BLaER1 treated with 17β-estradiol and CSF1 and Interleukin-3, amounts not matched to agents 10 nM and 100 nM (cell line): ENCODE results near the gene SHE.

ENCODE experiments used
- H3K27ac ChIP-seq, 11 experiments: shearing (Covaris generic); formaldehyde crosslinking; 2 replicates each; pipeline ENCODE4 v1.8.1; 2022
- H3K27me3 ChIP-seq, 11 experiments: shearing (Covaris generic); formaldehyde crosslinking; 2 replicates each; pipeline ENCODE4 v1.8.1; 2022
- H3K36me3 ChIP-seq, 11 experiments: shearing (Covaris generic); formaldehyde crosslinking; 2 replicates each; pipeline ENCODE4 v1.8.1; 2022
- H3K4me1 ChIP-seq, 10 experiments: shearing (Covaris generic); formaldehyde crosslinking; 2 replicates each; pipeline ENCODE4 v1.8.1; 2022
- H3K4me2 ChIP-seq, 11 experiments: shearing (Covaris generic); formaldehyde crosslinking; 2 replicates each; pipeline ENCODE4 v1.8.1; 2022
- H3K4me3 ChIP-seq, 10 experiments: shearing (Covaris generic); formaldehyde crosslinking; 2 replicates each; pipeline ENCODE4 v1.8.1; 2022
- H3K9ac ChIP-seq, 11 experiments: shearing (Covaris generic); formaldehyde crosslinking; 2 replicates each; pipeline ENCODE4 v1.8.1; 2022
- H3K9me3 ChIP-seq, 11 experiments: shearing (Covaris generic); formaldehyde crosslinking; replicated peaks in 1 of 11; 2 replicates each; pipeline ENCODE4 v1.8.1; 2022
- H4K20me1 ChIP-seq, 11 experiments: shearing (Covaris generic); formaldehyde crosslinking; 2 replicates each; pipeline ENCODE4 v1.8.1; 2022
- Cebpa-rat ChIP-seq, 11 experiments: shearing (Covaris generic); IDR thresholded peaks; 2 replicates each; pipeline ENCODE4 v1.8.1; 2022

Gene SHE

GRCh38 chr1:154445040-154445472 lies 57.2 kb downstream of the SHE start:
- Histone ChIP-seq H3K27ac (no peak overlapping the region), H3K36me3 (peaks cover 0 to 99% (median 97%) of the 10 kb centered on the region in 11 experiments; a peak in 19 of 22 replicates), H4K20me1 (peaks cover 0 to 98% (median 89%) of the 10 kb centered on the region in 11 experiments; a peak in 20 of 22 replicates), H3K9me3 (no peaks in the 10 kb centered on the region), H3K4me2 (peak overlapping the region in 8 of 11 experiments; percentile 21 to 56 (median 31); a peak in 9 of 22 replicates), H3K27me3 (no peaks in the 10 kb centered on the region; a peak in 2 of 22 replicates), H3K4me3 (no peak overlapping the region), H3K9ac (peak overlapping the region in 2 of 11 experiments; percentile 10 to 14; a peak in 2 of 22 replicates), H3K4me1 (peaks cover 24 to 76% (median 54%) of the 10 kb centered on the region in 10 experiments)
- TF ChIP-seq Cebpa-rat (IDR thresholded peaks at IDR 0.05) = no peak

GRCh38 chr1:154443274-154444013 lies 58.8 kb downstream of the SHE start:
- no peaks in the 10 kb centered on the region for H3K9me3 ChIP-seq
- H3K4me1 ChIP-seq = peaks cover 23 to 88% (median 60%) of the 10 kb centered on the region in 10 experiments
- H3K36me3 ChIP-seq = peaks cover 0 to 99% (median 97%) of the 10 kb centered on the region in 11 experiments; a peak in 19 of 22 replicates
- H3K9ac ChIP-seq = no peak overlapping the region
- no peak overlapping the region for H3K27ac ChIP-seq
- no peak overlapping the region for H3K4me3 ChIP-seq
- no peaks in the 10 kb centered on the region; a peak in 2 of 22 replicates for H3K27me3 ChIP-seq
- peaks cover 0 to 98% (median 95%) of the 10 kb centered on the region in 11 experiments; a peak in 20 of 22 replicates for H4K20me1 ChIP-seq
- peak overlapping the region in 2 of 11 experiments; percentile 24 to 26; a peak in 3 of 22 replicates for H3K4me2 ChIP-seq
- no peak for TF ChIP-seq Cebpa-rat (IDR thresholded peaks at IDR 0.05)

- peak overlapping the region in 8 of 11 experiments; percentile 8 to 55 (median 31); a peak in 14 of 22 replicates for H3K4me2 ChIP-seq
- TF ChIP-seq Cebpa-rat (IDR thresholded peaks at IDR 0.05) = no peak
- peaks cover 0 to 100% (median 100%) of the 10 kb centered on the region in 11 experiments; a peak in 19 of 22 replicates for H3K36me3 ChIP-seq
- H3K9me3 ChIP-seq = no peaks in the 10 kb centered on the region
- peaks cover 0 to 100% (median 100%) of the 10 kb centered on the region in 11 experiments; a peak in 20 of 22 replicates for H4K20me1 ChIP-seq
- no peaks in the 10 kb centered on the region for H3K27me3 ChIP-seq
- no peak overlapping the region for H3K27ac ChIP-seq
- 0 out of 22 replicates have a peak overlapping the region, but pooled peaks of 1 of the 11 experiments have one; percentile 42 for H3K9ac ChIP-seq
- H3K4me3 ChIP-seq = no peak overlapping the region
- H3K4me1 ChIP-seq = peaks cover 18 to 91% (median 58%) of the 10 kb centered on the region in 10 experiments
Observed at GRCh38 chr1:154442006-154442740, 60.0 kb downstream of the SHE start.

- no peak for TF ChIP-seq Cebpa-rat (IDR thresholded peaks at IDR 0.05)
- H3K9ac ChIP-seq = peak overlapping the region in 1 of 11 experiments; percentile 42; a peak in 1 of 22 replicates
- H3K4me2 ChIP-seq = peak overlapping the region in 9 of 11 experiments; percentile 8 to 55 (median 28); a peak in 18 of 22 replicates
Observed at GRCh38 chr1:154441241-154441888, 60.8 kb downstream of the SHE start.

GRCh38 chr1:154440036-154440804 lies 62.0 kb downstream of the SHE start:
- Histone ChIP-seq H3K9me3 (no peaks in the 10 kb centered on the region), H4K20me1 (peaks cover 0 to 100% (median 99%) of the 10 kb centered on the region in 11 experiments; a peak in 20 of 22 replicates), H3K4me2 (peak overlapping the region in 8 of 11 experiments; percentile 5 to 67 (median 22); a peak in 11 of 22 replicates), H3K27me3 (no peaks in the 10 kb centered on the region), H3K4me1 (peaks cover 13 to 77% (median 53%) of the 10 kb centered on the region in 10 experiments), H3K9ac (no peak overlapping the region), H3K27ac (peak overlapping the region in 3 of 11 experiments; percentile 2 to 46 (median 30); a peak in 4 of 22 replicates), H3K36me3 (peaks cover 0 to 100% (median 100%) of the 10 kb centered on the region in 11 experiments; a peak in 20 of 22 replicates), H3K4me3 (no peak overlapping the region)
- no peak for TF ChIP-seq Cebpa-rat (IDR thresholded peaks at IDR 0.05)

More at GRCh38 chr1:154441241-154441888, 60.8 kb downstream of the SHE start:
- peaks cover 18 to 88% (median 55%) of the 10 kb centered on the region in 10 experiments for H3K4me1 ChIP-seq
- H3K9me3 ChIP-seq = no peaks in the 10 kb centered on the region
- no peak overlapping the region for H3K27ac ChIP-seq
- peaks cover 0 to 100% (median 99%) of the 10 kb centered on the region in 11 experiments; a peak in 20 of 22 replicates for H4K20me1 ChIP-seq
- no peaks in the 10 kb centered on the region for H3K27me3 ChIP-seq
- H3K4me3 ChIP-seq = no peak overlapping the region
- peaks cover 0 to 100% (median 100%) of the 10 kb centered on the region in 11 experiments; a peak in 20 of 22 replicates for H3K36me3 ChIP-seq

GRCh38 chr1:154436433-154436832 lies 65.8 kb downstream of the SHE start:
- H3K4me2 ChIP-seq = no peak overlapping the region
- peaks cover 0 to 100% (median 99%) of the 10 kb centered on the region in 11 experiments; a peak in 20 of 22 replicates for H4K20me1 ChIP-seq
- H3K27me3 ChIP-seq = no peaks in the 10 kb centered on the region
- no peak overlapping the region for H3K9ac ChIP-seq
- H3K27ac ChIP-seq = no peak overlapping the region
- TF ChIP-seq Cebpa-rat (IDR thresholded peaks at IDR 0.05) = no peak
- H3K9me3 ChIP-seq = no peaks in the 10 kb centered on the region
- peaks cover 19 to 75% (median 51%) of the 10 kb centered on the region in 10 experiments for H3K4me1 ChIP-seq
- H3K4me3 ChIP-seq = no peak overlapping the region
- peaks cover 0 to 100% (median 97%) of the 10 kb centered on the region in 11 experiments; a peak in 20 of 22 replicates for H3K36me3 ChIP-seq

- Histone ChIP-seq H4K20me1 (peaks cover 0 to 100% (median 99%) of the 10 kb centered on the region in 11 experiments; a peak in 19 of 22 replicates), H3K27me3 (no peaks in the 10 kb centered on the region), H3K4me3 (no peak overlapping the region), H3K36me3 (peaks cover 0 to 100% (median 94%) of the 10 kb centered on the region in 11 experiments; a peak in 20 of 22 replicates), H3K9me3 (no peaks in the 10 kb centered on the region), H3K4me1 (peaks cover 17 to 75% (median 51%) of the 10 kb centered on the region in 10 experiments), H3K4me2 (no peak overlapping the region), H3K9ac (no peak overlapping the region), H3K27ac (no peak overlapping the region)
- no peak for TF ChIP-seq Cebpa-rat (IDR thresholded peaks at IDR 0.05)
Observed at GRCh38 chr1:154435599-154436200, 66.5 kb downstream of the SHE start.
